K562 (cell line): Measurements from ENCODE around the gene RUNDC3A. TPM values are rescaled to one million over a fixed set of nuclear protein-coding genes. Genes with fewer than 3 reads are reported as not detected.
A peak's percentile ranks its signal among the peaks of the same experiment; 100 is the strongest.

Source experiments
- CHCHD3 ChIP-seq: fragments of 250-450 bp; sonication (Bioruptor Pico); IDR thresholded peaks from 2 replicates; pipeline ENCODE4 v2.1.2; 2022; ENCODE audit warnings: mild to moderate bottlenecking
- CREB3 ChIP-seq: fragments of 450-650 bp; conservative IDR thresholded peaks from 2 replicates; pipeline ENCODE4 v1.6.1; 2016; ENCODE audit warnings: missing genetic modification characterization, low read depth, mild to moderate bottlenecking, missing compliant biosample characterization, moderate library complexity
- CTCF ChIP-seq, 3 experiments: IDR thresholded peaks in 2 of 3; conservative IDR thresholded peaks in 1 of 3; 2 replicates each; pipeline ENCODE4 v1.5.1; 2011 to 2012; ENCODE audit warnings: low read length in 3 of 3, mild to moderate bottlenecking in 3 of 3, control low read depth in 2 of 3, improper control_type of control experiment in 1 of 3, inconsistent platforms in 1 of 3, low read depth in 1 of 3, mixed read lengths in 1 of 3, moderate library complexity in 1 of 3; ENCODE audit not compliant: insufficient read depth in 2 of 3
- DMBX1 ChIP-seq: fragments of 250-450 bp; sonication (Bioruptor Pico); IDR thresholded peaks from 2 replicates; pipeline ENCODE4 v1.8.0; 2022; ENCODE audit warnings: inconsistent platforms, mild to moderate bottlenecking, moderate library complexity, borderline replicate concordance
- DPF2 ChIP-seq: fragments of 450-650 bp; IDR thresholded peaks from 2 replicates; pipeline ENCODE4 v1.6.1; 2016
- E2F5 ChIP-seq: sonication (generic); formaldehyde crosslinking; IDR thresholded peaks from 2 replicates; pipeline ENCODE4 v1.8.0; 2022; ENCODE audit warnings: mild to moderate bottlenecking, missing genetic modification reagents
- GABPB1 ChIP-seq: sonication (generic); formaldehyde crosslinking; IDR thresholded peaks from 2 replicates; pipeline ENCODE4 v1.8.0; 2022; ENCODE audit warnings: mild to moderate bottlenecking, missing genetic modification reagents
- HDAC8 ChIP-seq: fragments of 450-650 bp; IDR thresholded peaks from 2 replicates; pipeline ENCODE4 v1.6.1; 2016; ENCODE audit warnings: mild to moderate bottlenecking, missing genetic modification characterization, moderate library complexity, missing compliant biosample characterization
- HLTF ChIP-seq: fragments of 450-650 bp; IDR thresholded peaks from 2 replicates; pipeline ENCODE4 v1.6.1; 2016
- KAT2B ChIP-seq: IDR thresholded peaks from one replicate; pipeline ENCODE4 v1.6.1; 2012; ENCODE audit warnings: low read depth, mild to moderate bottlenecking, control low read depth, inconsistent platforms, low read length, moderate library complexity
- KAT7 ChIP-seq: sonication (generic); formaldehyde crosslinking; IDR thresholded peaks from 2 replicates; pipeline ENCODE4 v1.8.0; 2022; ENCODE audit warnings: missing genetic modification reagents, mild to moderate bottlenecking, borderline replicate concordance
- MAX ChIP-seq: sonication (generic); formaldehyde crosslinking; IDR thresholded peaks from 2 replicates; pipeline ENCODE4 v1.9.0; 2022; ENCODE audit warnings: mild to moderate bottlenecking, missing genetic modification reagents
- NFE2 ChIP-seq: IDR thresholded peaks from 2 replicates; pipeline ENCODE4 v1.6.1; 2014; ENCODE audit warnings: antibody characterized with exemption, low read depth
- PML ChIP-seq: IDR thresholded peaks from 2 replicates; pipeline ENCODE4 v1.6.1; 2012; ENCODE audit warnings: low read length, inconsistent platforms
- RCOR1 ChIP-seq, 2 experiments: IDR thresholded peaks; 2 replicates each; pipeline ENCODE4 v1.6.1; 2012; ENCODE audit warnings: low read depth in 2 of 2, low read length in 2 of 2, borderline replicate concordance in 1 of 2, improper control_type of control experiment in 1 of 2
- VEZF1 ChIP-seq: fragments of 200-800 bp; sonication (Bioruptor generic); IDR thresholded peaks from 2 replicates; pipeline ENCODE4 v1.6.1; 2017; ENCODE audit warnings: missing genetic modification characterization, missing compliant biosample characterization
- ZBTB7A ChIP-seq: IDR thresholded peaks from 2 replicates; pipeline ENCODE4 v1.6.1; 2011; ENCODE audit warnings: low read depth, mild to moderate bottlenecking, low read length, moderate library complexity, borderline replicate concordance; ENCODE audit not compliant: control insufficient read depth
- ZFP91 ChIP-seq: sonication (generic); formaldehyde crosslinking; IDR thresholded peaks from 2 replicates; pipeline ENCODE4 v1.8.0; 2022; ENCODE audit warnings: mild to moderate bottlenecking, missing genetic modification reagents
- ZNF274 ChIP-seq: IDR thresholded peaks from 2 replicates; pipeline ENCODE4 v1.6.1; 2011; ENCODE audit warnings: low read depth, mild to moderate bottlenecking, low read length, moderate library complexity, borderline replicate concordance
- ZSCAN32 ChIP-seq: fragments of 450-650 bp; formaldehyde crosslinking; IDR thresholded peaks from 2 replicates; pipeline ENCODE4 v1.4.0; 2020; ENCODE audit warnings: mild to moderate bottlenecking, moderate library complexity
- polyA plus RNA-seq, 8 experiments: library from polyadenylated mRNA; depleted of rRNA in 4 of 8; stranded (reverse) in 5 of 8; unstranded in 3 of 8; fragments of >200 nt; fragmentation: Nextera tagmentation in 2 of 8; fragmentation: Illumina TruSeq in 1 of 8; extraction: Ambion mirVana in 2 of 8; extraction: Trizol in 1 of 8; gene quantifications; 2 replicates each; pipeline versions ENCODE4 v1.2.1 to v1.2.3, GENCODE V29; 2011 to 2014; ENCODE audit warnings: inconsistent platforms in 1 of 8, missing spikeins in 1 of 8
- total RNA-seq, 7 experiments: library from RNA; depleted of rRNA in 6 of 7; stranded (reverse); fragments of >200 nt in 6 of 7; fragmentation: Illumina TruSeq in 2 of 7; extraction: Trizol in 2 of 7; gene quantifications; 2 replicates each; pipeline versions ENCODE4 v1.2.1 to v1.2.3, GENCODE V29; 2011 to 2021; ENCODE audit warnings: low replicate concordance in 1 of 7

The RUNDC3A gene
- total and polyA plus RNA-seq, 9 of the 15 experiments (the other 6 are each of a cell fraction or from before 2014, with no cell fraction given), result not detected

- TF ChIP-seq MAX (CRISPR knock-in tag) (peak; percentile 55), NFE2 (no peak), GABPB1 (no peak), ZBTB7A (peak; percentile 22; the same call in 1 of the 2 replicates), KAT2B (no peak), ZNF274 (no peak), ZFP91 (no peak), KAT7 (no peak), DMBX1 (CRISPR knock-in tag) (no peak), ZSCAN32 (CRISPR knock-in tag) (no peak), RCOR1 (IDR thresholded peaks at IDR 0.05; ENCODE audit: borderline replicate concordance in 1 of 2, low read depth in 2 of 2, low read length in 2 of 2) (no peak), CHCHD3 (CRISPR knock-in tag) (no peak), HLTF (no peak), E2F5 (CRISPR knock-in tag) (no peak), HDAC8 (tag) (no peak), PML (no peak), VEZF1 (CRISPR knock-in tag) (no peak), CTCF (IDR thresholded peaks at IDR 0.05 in 2 of 3, conservative IDR thresholded peaks at IDR 0.05 in 1 of 3; ENCODE audit: insufficient read depth in 2 of 3, low read depth in 1 of 3, low read length in 3 of 3) (no peak), CREB3 (no peak), DPF2 (no peak)
Measured at GRCh38 chr17:44324092-44324570, 15.7 kb downstream of the RUNDC3A start (continued).
